ENCODE measurements around the gene ENTR1. TPM values are rescaled to one million over a fixed set of nuclear protein-coding genes. Genes with fewer than 3 reads are reported as not detected.

Gene ENTR1
- total and polyA plus RNA-seq, 2 of the 4 experiments (the other 2 are of a cell fraction): 14.5 to 37.3 TPM

- in situ Hi-C loops (cut with MboI; ENCODE audit: low sequenced_read_pairs) (no loop called here), intact Hi-C loops (cut with micrococcal nuclease) (no loop called here), dilution Hi-C loops (cut with HindIII; ENCODE audit: low sequenced_read_pairs, unreplicated experiment) (no loop called here)
- H2AFZ ChIP-seq (replicated peaks; ENCODE audit: low read length, poor library complexity): no peak overlapping the region
- H3K9me3 ChIP-seq (ENCODE audit: control insufficient read depth, insufficient read depth, low read length): no peaks in the 10 kb centered on the region
- H2BK15ac ChIP-seq (ENCODE audit: low read depth, low read length): no peak overlapping the region
- POLR2A ChIA-PET (ENCODE audit: unreplicated experiment): no interaction called here
- H3K9me1 ChIP-seq (ENCODE audit: insufficient read depth, low read length): no peaks in the 10 kb centered on the region
- H3K4me2 ChIP-seq (ENCODE audit: low read depth, low read length): no peak overlapping the region
- H3K79me1 ChIP-seq (ENCODE audit: low read depth in 1 of 2, low read length in 2 of 2): peaks cover 3 to 32% of the 10 kb centered on the region in 2 experiments; a peak in 3 of 4 replicates
- no peak overlapping the region for H2BK5ac ChIP-seq (ENCODE audit: low read depth, low read length, poor library complexity, severe bottlenecking)
- no peak for TF ChIP-seq RAD21 (IDR thresholded peaks at IDR 0.05; ENCODE audit: low read length)
- TF ChIP-seq NFE2L2 (IDR thresholded peaks at IDR 0.05; ENCODE audit: low read depth, low read length): no peak
- TF ChIP-seq USF2 (IDR thresholded peaks at IDR 0.05; ENCODE audit: low read depth, low read length): no peak
- TF ChIP-seq RCOR1 (IDR thresholded peaks at IDR 0.05; ENCODE audit: insufficient replicate concordance, low read length): no peak
- TF ChIP-seq CEBPB (IDR thresholded peaks at IDR 0.05; ENCODE audit: low read depth, low read length): no peak
- no peak for TF ChIP-seq MXI1 (IDR thresholded peaks at IDR 0.05; ENCODE audit: borderline replicate concordance, low read depth, low read length)
- TF ChIP-seq BHLHE40 (IDR thresholded peaks at IDR 0.05; ENCODE audit: low read depth, low read length): no peak
- H4K5ac ChIP-seq (ENCODE audit: low read depth, low read length): no peak overlapping the region
- no peak overlapping the region for H2BK120ac ChIP-seq (ENCODE audit: low read depth, low read length)
- H3K4me3 ChIP-seq (ENCODE audit: insufficient read depth, low read depth, low read length): no peak overlapping the region
- no peak overlapping the region for H4K8ac ChIP-seq (ENCODE audit: low read depth in 2 of 2, low read length in 2 of 2)
- H2AK9ac ChIP-seq (replicated peaks; ENCODE audit: low read depth, low read length, poor library complexity): no peak overlapping the region
- no peak for ATAC-seq (ENCODE audit: low read depth)
- H4K91ac ChIP-seq (ENCODE audit: insufficient read depth, low read depth, low read length): no peak overlapping the region
- CTCF ChIA-PET: no interaction called here
- no peak overlapping the region for H3K18ac ChIP-seq (ENCODE audit: low read depth, low read length)
- no peak overlapping the region for H3K56ac ChIP-seq (ENCODE audit: extremely low read depth, insufficient read depth, low read length)
- H3K4ac ChIP-seq (ENCODE audit: low read depth, low read length): no peak overlapping the region
- no peak overlapping the region for H3K14ac ChIP-seq (replicated peaks; ENCODE audit: low read depth, low read length)
- no peaks in the 10 kb centered on the region for H3K27me3 ChIP-seq (ENCODE audit: control insufficient read depth, insufficient read depth, low read length)
- no peak overlapping the region for H2AK5ac ChIP-seq (ENCODE audit: low read depth, low read length)
- peaks cover 44% of the 10 kb centered on the region for H3K36me3 ChIP-seq (ENCODE audit: control insufficient read depth, insufficient read depth, low read length)
- no peak overlapping the region for H2BK20ac ChIP-seq (ENCODE audit: low read depth, low read length)
- peaks cover 28% of the 10 kb centered on the region for H4K20me1 ChIP-seq (ENCODE audit: insufficient read depth, low read length)
- no peak overlapping the region for H3K9ac ChIP-seq (ENCODE audit: low read depth, low read length)
- H3K4me1 ChIP-seq (ENCODE audit: control insufficient read depth, insufficient read depth, low read length): no peaks in the 10 kb centered on the region
- H3K27ac ChIP-seq (ENCODE audit: insufficient read depth, low read length): no peak overlapping the region
- H3K23ac ChIP-seq (ENCODE audit: low read depth, low read length): no peak overlapping the region
- WGBS, 2 experiments (ENCODE audit: extremely low coverage in 2 of 2, insufficient read length in 1 of 2): 95% methylated on average over 11 of the region's 29 CpGs; no CpG with 5 or more reads in 1 of the 2 experiments
- no peak for DNase-seq
- no TSS peak for BruUV-seq (replicated peaks)
These were observed 20.3 kb upstream of the ENTR1 start for GRCh38 chr9:136430588-136431234.

Data from IMR-90 (cell line).